GM21390 (cell line): Measurements from ENCODE around the gene AMY1B.
"Not testable (repeated sequence)": the region's sequence is repeated elsewhere in the genome, so short reads cannot be mapped to it uniquely, and the experiment has no call there.

Experiments used
- ATAC-seq: cut with Tn5 transposase; IDR thresholded peaks from one replicate; pipeline ENCODE4 v1.9.1; 2021; ENCODE audit not compliant: unreplicated experiment

AMY1B gene

DNA sequence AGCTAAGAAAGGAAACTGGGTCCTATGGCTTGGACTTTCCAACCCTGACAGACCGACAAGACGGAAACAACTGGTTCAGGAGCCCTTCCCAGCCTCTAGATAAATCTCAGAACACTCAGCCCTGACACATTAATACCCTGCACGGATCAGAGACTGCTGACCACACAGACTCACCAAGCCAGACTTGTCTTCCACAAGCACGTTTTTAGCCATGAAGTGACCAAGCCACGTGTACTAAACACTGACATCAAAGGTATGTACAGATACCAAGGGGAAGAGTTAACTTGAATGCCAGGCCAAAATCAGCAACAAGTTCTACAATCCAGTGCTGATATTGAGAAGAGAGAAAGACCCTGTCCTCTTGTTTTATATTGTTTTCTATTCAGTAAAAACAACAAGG lies at the start of gene AMY1B:
Gene AMY1B (minus strand): TSS at position 101 of the 400 bp plus-strand sequence. CDS start 571 bp downstream, outside the sequence.
- not testable (repeated sequence) for ATAC-seq

DNA sequence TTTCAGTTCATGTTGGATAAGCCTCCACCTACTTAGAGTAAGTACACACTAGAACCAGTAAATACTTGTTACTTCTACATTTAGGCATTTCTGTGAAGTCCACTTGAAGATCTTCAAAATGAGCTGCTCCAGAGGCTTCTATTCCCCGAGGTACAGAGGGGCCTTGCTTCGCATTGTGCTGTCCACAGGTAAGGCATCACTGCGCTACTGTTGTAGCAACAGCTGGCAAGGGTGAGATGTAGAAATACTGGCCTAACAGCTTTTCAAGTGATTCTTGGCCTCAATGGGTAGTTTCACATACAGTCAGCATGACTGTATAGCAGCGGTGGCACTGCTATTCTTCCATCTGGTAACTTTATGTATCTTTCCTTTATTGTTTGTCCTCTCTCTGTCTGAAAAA lies 49.0 kb upstream of the AMY1B start:
- not testable (repeated sequence) for ATAC-seq

DNA sequence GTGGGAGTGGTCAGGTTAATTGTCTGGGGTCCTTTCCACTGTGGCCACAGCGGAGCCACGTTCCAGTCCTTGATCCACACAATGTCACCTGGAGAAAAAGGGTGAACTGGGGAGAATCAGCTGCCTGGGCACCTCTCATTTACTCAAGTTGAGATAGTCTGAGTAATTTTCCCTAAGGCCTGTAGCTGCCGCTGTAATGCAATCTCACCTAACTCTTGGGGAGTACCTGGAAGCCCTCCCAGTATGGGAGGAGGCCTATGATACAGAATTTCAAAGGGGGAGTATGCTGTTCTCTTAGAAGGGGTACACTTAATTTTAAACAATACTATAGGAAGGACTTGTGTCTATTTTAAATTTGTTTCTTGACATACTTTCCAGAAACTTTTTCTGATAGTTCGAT lies 48.4 kb upstream of the AMY1B start:
- not testable (repeated sequence) for ATAC-seq

DNA sequence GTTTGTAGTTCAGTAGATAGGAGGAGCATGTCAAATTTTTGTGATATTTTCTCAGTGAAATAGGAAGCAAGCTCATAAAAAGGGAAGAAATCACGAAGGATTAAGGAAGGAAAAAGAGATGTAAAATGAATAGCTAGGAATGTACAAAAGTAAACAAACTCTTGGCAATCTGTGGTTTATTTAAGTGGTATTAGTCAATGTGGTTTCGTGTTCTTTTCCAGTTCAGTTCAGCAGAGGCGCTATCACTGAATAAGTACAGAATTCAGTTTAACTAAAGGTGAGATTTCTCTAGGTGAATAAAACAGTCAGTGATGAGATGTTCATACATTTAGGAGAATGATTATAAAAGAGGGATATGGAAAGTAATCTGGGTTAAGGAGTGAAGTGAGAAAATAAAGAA lies 42.0 kb upstream of the AMY1B start:
- not testable (repeated sequence) for ATAC-seq

DNA sequence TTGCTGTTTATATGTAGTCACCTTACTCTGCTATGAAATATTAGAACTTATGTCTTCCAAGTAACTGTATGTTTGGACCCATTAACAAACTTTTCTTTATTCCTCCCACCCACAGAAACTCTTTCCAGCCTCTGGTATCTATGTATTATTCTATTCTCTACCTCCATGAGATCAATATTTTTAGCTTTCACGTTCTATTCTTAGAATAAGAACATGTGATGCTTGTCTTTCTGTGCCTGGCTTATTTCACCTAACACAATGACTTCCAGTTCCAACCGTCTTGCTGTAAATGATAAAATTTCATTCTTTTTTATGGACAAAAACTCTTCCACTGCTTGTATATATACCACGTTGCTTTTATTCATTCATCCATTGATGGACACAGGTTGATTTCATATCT lies 39.3 kb upstream of the AMY1B start:
- not testable (repeated sequence) for ATAC-seq

DNA sequence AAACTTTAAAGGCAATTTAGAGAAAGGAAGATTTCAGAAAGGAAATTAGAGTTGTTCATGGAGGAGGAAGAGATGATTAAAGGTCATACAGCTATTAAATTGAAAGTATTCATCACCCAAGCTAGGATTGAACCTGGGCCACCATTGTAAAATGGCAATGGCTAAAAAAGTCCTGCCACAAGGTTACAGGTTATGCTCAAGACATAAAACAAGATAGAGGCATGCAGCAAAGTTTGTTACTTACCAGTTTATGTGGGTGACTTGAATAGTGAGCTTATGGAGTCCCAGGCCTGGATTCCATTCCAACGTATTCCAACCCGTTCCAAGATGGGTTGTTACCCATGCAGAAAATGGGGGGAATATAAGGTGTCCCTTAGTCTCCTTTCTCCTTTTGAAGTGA lies 25.5 kb upstream of the AMY1B start:
- ATAC-seq: not testable (repeated sequence)

DNA sequence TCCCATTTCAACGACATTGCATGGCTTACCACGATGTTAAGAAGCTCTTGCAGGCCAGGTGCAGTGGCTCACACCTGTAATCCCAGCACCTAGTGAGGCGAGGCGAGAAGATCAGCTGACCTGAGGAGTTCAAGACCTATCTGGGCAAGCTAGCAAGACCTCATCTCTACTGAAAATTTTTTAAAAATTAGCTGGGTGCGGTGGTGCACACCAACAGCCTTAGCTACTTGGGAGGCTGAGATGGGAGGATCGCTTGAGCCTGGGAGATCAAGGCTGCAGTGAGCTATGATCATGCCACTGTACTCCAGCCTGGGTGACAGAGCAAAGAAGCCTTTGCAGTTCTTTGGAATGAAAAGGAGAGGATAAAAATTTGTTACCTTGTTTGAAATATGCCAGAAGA lies 21.4 kb upstream of the AMY1B start:
- ATAC-seq: not testable (repeated sequence)

DNA sequence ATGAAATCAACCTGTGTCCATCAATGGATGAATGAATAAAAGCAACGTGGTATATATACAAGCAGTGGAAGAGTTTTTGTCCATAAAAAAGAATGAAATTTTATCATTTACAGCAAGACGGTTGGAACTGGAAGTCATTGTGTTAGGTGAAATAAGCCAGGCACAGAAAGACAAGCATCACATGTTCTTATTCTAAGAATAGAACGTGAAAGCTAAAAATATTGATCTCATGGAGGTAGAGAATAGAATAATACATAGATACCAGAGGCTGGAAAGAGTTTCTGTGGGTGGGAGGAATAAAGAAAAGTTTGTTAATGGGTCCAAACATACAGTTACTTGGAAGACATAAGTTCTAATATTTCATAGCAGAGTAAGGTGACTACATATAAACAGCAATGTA lies 14.4 kb upstream of the AMY1B start:
- ATAC-seq: not testable (repeated sequence)

DNA sequence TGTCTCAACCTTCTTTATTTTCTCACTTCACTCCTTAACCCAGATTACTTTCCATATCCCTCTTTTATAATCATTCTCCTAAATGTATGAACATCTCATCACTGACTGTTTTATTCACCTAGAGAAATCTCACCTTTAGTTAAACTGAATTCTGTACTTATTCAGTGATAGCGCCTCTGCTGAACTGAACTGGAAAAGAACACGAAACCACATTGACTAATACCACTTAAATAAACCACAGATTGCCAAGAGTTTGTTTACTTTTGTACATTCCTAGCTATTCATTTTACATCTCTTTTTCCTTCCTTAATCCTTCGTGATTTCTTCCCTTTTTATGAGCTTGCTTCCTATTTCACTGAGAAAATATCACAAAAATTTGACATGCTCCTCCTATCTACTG lies 11.7 kb upstream of the AMY1B start:
- ATAC-seq: not testable (repeated sequence)

DNA sequence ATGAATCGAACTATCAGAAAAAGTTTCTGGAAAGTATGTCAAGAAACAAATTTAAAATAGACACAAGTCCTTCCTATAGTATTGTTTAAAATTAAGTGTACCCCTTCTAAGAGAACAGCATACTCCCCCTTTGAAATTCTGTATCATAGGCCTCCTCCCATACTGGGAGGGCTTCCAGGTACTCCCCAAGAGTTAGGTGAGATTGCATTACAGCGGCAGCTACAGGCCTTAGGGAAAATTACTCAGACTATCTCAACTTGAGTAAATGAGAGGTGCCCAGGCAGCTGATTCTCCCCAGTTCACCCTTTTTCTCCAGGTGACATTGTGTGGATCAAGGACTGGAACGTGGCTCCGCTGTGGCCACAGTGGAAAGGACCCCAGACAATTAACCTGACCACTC lies 5.2 kb upstream of the AMY1B start:
- ATAC-seq: not testable (repeated sequence)

DNA sequence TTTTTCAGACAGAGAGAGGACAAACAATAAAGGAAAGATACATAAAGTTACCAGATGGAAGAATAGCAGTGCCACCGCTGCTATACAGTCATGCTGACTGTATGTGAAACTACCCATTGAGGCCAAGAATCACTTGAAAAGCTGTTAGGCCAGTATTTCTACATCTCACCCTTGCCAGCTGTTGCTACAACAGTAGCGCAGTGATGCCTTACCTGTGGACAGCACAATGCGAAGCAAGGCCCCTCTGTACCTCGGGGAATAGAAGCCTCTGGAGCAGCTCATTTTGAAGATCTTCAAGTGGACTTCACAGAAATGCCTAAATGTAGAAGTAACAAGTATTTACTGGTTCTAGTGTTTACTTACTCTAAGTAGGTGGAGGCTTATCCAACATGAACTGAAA lies 4.7 kb upstream of the AMY1B start:
- not testable (repeated sequence) for ATAC-seq

DNA sequence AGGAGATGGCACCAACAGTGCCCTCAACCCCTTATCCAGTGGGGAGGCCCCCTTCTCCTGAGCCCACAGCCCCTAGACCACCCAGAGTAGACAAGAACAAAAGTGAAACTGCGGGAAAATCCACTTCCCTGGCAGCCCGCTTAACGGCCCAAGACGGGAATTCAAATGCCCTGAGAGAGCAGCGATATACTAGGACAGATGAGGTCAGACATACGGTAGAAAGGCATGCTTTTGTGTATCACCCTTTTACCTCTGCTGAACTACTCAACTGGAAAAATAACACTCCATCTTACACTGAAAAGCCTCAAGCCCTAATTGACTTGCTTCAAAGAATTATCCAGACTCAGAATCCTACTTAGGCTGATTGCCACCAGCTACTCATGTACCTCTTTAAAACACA lies 1.4 kb upstream of the AMY1B start:
- not testable (repeated sequence) for ATAC-seq

DNA sequence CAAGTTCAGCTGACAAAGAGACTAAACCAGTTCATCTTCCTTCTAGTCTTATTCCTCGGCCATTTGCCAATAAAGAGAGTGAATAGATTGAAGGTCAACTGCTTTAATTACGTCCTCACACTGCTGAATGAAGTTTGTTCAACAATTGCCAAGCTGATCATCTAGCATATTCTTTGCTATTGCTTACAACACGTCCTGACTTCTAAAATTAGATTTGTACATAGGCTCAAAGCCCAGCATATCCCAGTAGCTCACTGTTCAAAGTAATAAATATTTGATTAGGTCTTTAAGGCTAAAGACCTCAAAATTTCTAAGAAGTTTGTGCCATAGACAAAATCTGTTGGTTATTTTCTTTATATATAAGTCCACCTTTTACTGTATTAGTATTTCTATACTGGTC lies 19.7 kb downstream of the AMY1B start:
- not testable (repeated sequence) for ATAC-seq

DNA sequence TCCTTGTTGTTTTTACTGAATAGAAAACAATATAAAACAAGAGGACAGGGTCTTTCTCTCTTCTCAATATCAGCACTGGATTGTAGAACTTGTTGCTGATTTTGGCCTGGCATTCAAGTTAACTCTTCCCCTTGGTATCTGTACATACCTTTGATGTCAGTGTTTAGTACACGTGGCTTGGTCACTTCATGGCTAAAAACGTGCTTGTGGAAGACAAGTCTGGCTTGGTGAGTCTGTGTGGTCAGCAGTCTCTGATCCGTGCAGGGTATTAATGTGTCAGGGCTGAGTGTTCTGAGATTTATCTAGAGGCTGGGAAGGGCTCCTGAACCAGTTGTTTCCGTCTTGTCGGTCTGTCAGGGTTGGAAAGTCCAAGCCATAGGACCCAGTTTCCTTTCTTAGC lies 40.5 kb downstream of the AMY1B start, which contains the start of gene AMY1A:
Gene AMY1A (plus strand): TSS at position 301 of the 400 bp plus-strand sequence. CDS start 571 bp downstream, outside the sequence.
- not testable (repeated sequence) for ATAC-seq

DNA sequence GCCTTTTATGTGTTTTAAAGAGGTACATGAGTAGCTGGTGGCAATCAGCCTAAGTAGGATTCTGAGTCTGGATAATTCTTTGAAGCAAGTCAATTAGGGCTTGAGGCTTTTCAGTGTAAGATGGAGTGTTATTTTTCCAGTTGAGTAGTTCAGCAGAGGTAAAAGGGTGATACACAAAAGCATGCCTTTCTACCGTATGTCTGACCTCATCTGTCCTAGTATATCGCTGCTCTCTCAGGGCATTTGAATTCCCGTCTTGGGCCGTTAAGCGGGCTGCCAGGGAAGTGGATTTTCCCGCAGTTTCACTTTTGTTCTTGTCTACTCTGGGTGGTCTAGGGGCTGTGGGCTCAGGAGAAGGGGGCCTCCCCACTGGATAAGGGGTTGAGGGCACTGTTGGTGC lies 41.9 kb downstream of the AMY1B start:
- ATAC-seq: not testable (repeated sequence)

DNA sequence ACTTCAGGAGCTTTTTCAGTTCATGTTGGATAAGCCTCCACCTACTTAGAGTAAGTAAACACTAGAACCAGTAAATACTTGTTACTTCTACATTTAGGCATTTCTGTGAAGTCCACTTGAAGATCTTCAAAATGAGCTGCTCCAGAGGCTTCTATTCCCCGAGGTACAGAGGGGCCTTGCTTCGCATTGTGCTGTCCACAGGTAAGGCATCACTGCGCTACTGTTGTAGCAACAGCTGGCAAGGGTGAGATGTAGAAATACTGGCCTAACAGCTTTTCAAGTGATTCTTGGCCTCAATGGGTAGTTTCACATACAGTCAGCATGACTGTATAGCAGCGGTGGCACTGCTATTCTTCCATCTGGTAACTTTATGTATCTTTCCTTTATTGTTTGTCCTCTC lies 45.1 kb downstream of the AMY1B start:
- ATAC-seq: not testable (repeated sequence)

DNA sequence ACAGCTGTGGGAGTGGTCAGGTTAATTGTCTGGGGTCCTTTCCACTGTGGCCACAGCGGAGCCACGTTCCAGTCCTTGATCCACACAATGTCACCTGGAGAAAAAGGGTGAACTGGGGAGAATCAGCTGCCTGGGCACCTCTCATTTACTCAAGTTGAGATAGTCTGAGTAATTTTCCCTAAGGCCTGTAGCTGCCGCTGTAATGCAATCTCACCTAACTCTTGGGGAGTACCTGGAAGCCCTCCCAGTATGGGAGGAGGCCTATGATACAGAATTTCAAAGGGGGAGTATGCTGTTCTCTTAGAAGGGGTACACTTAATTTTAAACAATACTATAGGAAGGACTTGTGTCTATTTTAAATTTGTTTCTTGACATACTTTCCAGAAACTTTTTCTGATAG lies 45.7 kb downstream of the AMY1B start:
- not testable (repeated sequence) for ATAC-seq

DNA sequence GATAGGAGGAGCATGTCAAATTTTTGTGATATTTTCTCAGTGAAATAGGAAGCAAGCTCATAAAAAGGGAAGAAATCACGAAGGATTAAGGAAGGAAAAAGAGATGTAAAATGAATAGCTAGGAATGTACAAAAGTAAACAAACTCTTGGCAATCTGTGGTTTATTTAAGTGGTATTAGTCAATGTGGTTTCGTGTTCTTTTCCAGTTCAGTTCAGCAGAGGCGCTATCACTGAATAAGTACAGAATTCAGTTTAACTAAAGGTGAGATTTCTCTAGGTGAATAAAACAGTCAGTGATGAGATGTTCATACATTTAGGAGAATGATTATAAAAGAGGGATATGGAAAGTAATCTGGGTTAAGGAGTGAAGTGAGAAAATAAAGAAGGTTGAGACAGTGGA lies 52.1 kb downstream of the AMY1B start:
- ATAC-seq: not testable (repeated sequence)

DNA sequence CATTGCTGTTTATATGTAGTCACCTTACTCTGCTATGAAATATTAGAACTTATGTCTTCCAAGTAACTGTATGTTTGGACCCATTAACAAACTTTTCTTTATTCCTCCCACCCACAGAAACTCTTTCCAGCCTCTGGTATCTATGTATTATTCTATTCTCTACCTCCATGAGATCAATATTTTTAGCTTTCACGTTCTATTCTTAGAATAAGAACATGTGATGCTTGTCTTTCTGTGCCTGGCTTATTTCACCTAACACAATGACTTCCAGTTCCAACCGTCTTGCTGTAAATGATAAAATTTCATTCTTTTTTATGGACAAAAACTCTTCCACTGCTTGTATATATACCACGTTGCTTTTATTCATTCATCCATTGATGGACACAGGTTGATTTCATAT lies 54.8 kb downstream of the AMY1B start:
- not testable (repeated sequence) for ATAC-seq
